ENCODE results near the gene MLIP.

DNA sequence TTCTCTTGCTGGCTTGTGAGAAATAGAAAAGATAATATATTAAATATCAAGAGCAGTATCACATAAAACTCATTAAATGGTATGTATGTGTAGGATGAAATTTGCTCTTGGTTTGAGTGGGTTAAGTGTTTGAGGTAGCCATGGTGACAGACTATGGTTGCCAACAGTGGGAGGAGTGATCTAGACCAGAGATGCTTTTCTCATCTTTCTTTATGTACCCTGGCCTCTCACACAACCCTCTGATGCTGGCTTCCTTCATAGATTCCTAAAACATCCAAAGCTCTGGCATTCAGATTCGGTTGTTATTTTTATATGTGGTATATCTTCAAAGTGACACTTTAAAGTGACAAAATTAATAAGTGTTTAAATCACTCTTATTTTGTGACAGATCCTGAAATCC lies 9.0 kb upstream of the MLIP start:
- TF ChIP-seq, protein P1, sequence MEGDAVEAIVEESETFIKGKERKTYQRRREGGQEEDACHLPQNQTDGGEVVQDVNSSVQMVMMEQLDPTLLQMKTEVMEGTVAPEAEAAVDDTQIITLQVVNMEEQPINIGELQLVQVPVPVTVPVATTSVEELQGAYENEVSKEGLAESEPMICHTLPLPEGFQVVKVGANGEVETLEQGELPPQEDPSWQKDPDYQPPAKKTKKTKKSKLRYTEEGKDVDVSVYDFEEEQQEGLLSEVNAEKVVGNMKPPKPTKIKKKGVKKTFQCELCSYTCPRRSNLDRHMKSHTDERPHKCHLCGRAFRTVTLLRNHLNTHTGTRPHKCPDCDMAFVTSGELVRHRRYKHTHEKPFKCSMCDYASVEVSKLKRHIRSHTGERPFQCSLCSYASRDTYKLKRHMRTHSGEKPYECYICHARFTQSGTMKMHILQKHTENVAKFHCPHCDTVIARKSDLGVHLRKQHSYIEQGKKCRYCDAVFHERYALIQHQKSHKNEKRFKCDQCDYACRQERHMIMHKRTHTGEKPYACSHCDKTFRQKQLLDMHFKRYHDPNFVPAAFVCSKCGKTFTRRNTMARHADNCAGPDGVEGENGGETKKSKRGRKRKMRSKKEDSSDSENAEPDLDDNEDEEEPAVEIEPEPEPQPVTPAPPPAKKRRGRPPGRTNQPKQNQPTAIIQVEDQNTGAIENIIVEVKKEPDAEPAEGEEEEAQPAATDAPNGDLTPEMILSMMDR (conservative IDR thresholded peaks at IDR 0.05; ENCODE audit: low read length) = no peak
- TF ChIP-seq EZH2phosphoT487 (IDR thresholded peaks at IDR 0.05; ENCODE audit: borderline replicate concordance, low read depth, low read length) = no peak
